ENCODE results near the gene TIMM17B. TPM values are rescaled to one million over a fixed set of nuclear protein-coding genes. Genes with fewer than 3 reads are reported as not detected.

TIMM17B gene
- total RNA-seq, 1 donor from 2014 or later = 48.7 TPM

DNA sequence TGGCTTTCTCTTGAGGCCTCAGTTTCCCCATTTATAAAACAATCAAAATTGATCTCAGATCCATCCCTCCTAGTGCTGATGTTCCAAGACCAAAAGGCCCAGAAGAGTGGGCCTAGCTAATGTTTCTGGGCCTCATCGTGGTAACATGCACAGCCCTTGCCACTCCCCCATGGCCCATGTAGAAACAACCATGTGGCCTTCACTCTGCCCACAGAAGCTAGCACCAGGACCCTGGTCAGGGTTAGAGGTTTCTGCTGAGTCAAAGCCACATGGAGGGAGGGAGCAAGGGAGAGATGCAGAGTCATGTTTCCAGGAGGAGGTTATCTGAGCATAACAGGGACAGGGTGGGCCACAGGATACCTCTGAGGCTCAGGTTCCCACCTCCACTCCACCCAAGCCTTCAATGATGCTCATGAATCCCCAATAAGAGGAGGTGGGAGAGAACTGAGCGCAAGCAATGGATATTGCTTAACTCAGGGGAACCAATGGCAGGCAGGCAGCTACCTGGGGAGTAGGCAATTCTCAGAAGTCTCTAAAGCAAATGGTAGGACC, 42.9 kb upstream of the TIMM17B start:
- H3K36me3 Mint-ChIP-seq = peaks cover 2% of the 10 kb centered on the region
- peaks cover 8% of the 10 kb centered on the region for H3K9me3 Mint-ChIP-seq
- Histone ChIP-seq H4K20me1 (ENCODE audit: low read depth) (peaks cover 22% of the 10 kb centered on the region), H3K9ac (no peak overlapping the region), H3K79me2 (ENCODE audit: low read depth) (peaks cover 85% of the 10 kb centered on the region), H3F3A (ENCODE audit: low read depth) (peaks cover 3% of the 10 kb centered on the region), H3K27me3 (no peaks in the 10 kb centered on the region), H3K36me3 (no peaks in the 10 kb centered on the region), H3K27ac (no peak overlapping the region), H3K9me3 (ENCODE audit: low read depth) (no peaks in the 10 kb centered on the region), H2AFZ (replicated peaks) (no peak overlapping the region), H3K4me2 (no peak overlapping the region), H3K4me1 (no peaks in the 10 kb centered on the region), H3K4me3 (no peak overlapping the region)
- no peak overlapping the region for H3K27ac Mint-ChIP-seq
- no peaks in the 10 kb centered on the region for H3K4me1 Mint-ChIP-seq
- no peak overlapping the region for H3K4me3 Mint-ChIP-seq
- TF ChIP-seq, protein P1, sequence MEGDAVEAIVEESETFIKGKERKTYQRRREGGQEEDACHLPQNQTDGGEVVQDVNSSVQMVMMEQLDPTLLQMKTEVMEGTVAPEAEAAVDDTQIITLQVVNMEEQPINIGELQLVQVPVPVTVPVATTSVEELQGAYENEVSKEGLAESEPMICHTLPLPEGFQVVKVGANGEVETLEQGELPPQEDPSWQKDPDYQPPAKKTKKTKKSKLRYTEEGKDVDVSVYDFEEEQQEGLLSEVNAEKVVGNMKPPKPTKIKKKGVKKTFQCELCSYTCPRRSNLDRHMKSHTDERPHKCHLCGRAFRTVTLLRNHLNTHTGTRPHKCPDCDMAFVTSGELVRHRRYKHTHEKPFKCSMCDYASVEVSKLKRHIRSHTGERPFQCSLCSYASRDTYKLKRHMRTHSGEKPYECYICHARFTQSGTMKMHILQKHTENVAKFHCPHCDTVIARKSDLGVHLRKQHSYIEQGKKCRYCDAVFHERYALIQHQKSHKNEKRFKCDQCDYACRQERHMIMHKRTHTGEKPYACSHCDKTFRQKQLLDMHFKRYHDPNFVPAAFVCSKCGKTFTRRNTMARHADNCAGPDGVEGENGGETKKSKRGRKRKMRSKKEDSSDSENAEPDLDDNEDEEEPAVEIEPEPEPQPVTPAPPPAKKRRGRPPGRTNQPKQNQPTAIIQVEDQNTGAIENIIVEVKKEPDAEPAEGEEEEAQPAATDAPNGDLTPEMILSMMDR (IDR thresholded peaks at IDR 0.05) = no peak
- TF ChIP-seq EZH2phosphoT487 (IDR thresholded peaks at IDR 0.05) (no peak), EZH2 (IDR thresholded peaks at IDR 0.05) (no peak)
- DNase-seq (ENCODE audit: low spot score) = no peak
- peaks cover 6% of the 10 kb centered on the region for H3K27me3 Mint-ChIP-seq (ENCODE audit: insufficient read depth, low read depth)

DNA sequence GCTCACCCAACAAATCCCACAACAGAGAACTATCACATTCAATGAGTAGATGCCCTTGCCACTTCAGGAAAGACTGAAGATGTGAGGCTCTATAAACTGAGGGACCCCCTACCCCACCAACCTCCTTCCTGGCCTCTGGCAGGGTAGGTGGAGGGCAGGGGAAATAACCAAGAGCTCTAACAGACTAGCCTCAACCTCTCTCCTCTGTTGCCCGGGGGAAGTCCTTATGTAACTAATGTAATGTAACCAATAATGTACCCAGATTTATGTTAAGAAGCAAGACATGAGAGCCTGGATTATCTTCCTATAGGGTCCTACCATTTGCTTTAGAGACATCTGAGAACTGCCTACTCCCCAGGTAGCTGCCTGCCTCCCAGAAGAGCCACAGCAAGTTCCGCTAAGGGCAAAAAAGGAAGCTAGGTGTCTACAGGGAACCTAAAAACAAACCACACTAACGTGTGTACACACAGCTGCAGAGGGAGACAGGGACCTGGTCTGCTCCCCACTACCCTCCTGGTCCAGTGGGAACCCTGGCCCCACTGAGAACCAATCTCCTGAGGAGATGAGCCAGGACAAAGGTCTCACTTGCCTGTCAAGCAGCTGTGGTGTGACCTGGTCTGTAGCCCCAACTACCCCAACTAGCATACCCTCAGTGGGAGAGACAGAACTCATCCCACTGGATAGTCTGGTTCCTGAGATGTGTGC, 42.1 kb upstream of the TIMM17B start:
- Mint-ChIP-seq H3K27me3 (ENCODE audit: insufficient read depth, low read depth) (peaks cover 6% of the 10 kb centered on the region), H3K27ac (no peak overlapping the region), H3K9me3 (peaks cover 8% of the 10 kb centered on the region), H3K4me1 (no peaks in the 10 kb centered on the region), H3K4me3 (no peak overlapping the region), H3K36me3 (peaks cover 4% of the 10 kb centered on the region)
- Histone ChIP-seq H3F3A (ENCODE audit: low read depth) (peaks cover 3% of the 10 kb centered on the region), H3K4me2 (no peak overlapping the region), H4K20me1 (ENCODE audit: low read depth) (peaks cover 20% of the 10 kb centered on the region), H3K9ac (no peak overlapping the region), H2AFZ (replicated peaks) (no peak overlapping the region), H3K4me3 (no peak overlapping the region), H3K27ac (no peak overlapping the region), H3K27me3 (no peaks in the 10 kb centered on the region), H3K4me1 (no peaks in the 10 kb centered on the region), H3K36me3 (no peaks in the 10 kb centered on the region), H3K79me2 (ENCODE audit: low read depth) (peaks cover 77% of the 10 kb centered on the region), H3K9me3 (ENCODE audit: low read depth) (no peaks in the 10 kb centered on the region)
- TF ChIP-seq EZH2phosphoT487 (IDR thresholded peaks at IDR 0.05) (no peak), EZH2 (IDR thresholded peaks at IDR 0.05) (no peak)
- TF ChIP-seq, protein P1 (IDR thresholded peaks at IDR 0.05) = no peak
- DNase-seq (ENCODE audit: low spot score) = no peak

DNA sequence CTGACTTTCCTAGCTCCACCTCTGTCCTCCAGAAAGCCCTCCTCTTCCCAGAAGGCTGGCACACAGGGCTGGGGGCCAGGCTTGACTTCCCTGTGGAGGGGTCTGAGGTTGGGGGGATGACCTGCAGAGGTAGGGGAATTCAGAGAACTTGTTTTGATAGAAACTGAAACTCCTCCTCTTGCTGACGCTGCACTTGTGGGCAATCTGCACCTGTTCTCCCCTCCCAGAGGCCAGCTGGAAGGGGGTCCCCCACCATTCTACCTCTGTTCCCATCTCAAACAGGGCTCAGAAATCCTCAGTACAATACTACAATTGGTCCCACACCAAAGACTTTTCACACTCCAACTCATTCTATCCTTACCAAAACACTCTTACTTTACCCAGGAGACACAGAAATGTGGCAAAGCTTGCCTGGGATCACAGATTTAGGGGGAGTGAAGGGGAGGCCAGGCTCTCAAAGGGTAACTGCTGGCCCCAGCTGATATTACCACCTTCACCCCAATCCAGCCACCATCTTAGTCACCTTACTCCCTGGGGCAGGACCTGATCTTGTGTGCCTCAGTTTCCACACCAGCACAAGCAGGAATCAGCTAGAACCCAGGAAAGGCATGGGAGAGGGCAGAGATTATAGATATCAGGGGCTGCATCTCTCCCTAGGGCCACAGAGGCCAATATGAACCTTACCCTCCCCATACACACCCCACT, 41.3 kb upstream of the TIMM17B start:
- Histone ChIP-seq H3K27me3 (no peaks in the 10 kb centered on the region), H4K20me1 (ENCODE audit: low read depth) (peaks cover 15% of the 10 kb centered on the region), H3K9ac (no peak overlapping the region), H2AFZ (replicated peaks) (no peak overlapping the region), H3K9me3 (ENCODE audit: low read depth) (no peaks in the 10 kb centered on the region), H3K36me3 (no peaks in the 10 kb centered on the region), H3K4me1 (no peaks in the 10 kb centered on the region), H3K4me2 (no peak overlapping the region), H3F3A (ENCODE audit: low read depth) (peaks cover 3% of the 10 kb centered on the region), H3K4me3 (no peak overlapping the region), H3K79me2 (ENCODE audit: low read depth) (peaks cover 69% of the 10 kb centered on the region), H3K27ac (no peak overlapping the region)
- Mint-ChIP-seq H3K27ac (no peak overlapping the region), H3K4me1 (no peaks in the 10 kb centered on the region), H3K9me3 (peaks cover 8% of the 10 kb centered on the region), H3K27me3 (ENCODE audit: insufficient read depth, low read depth) (peaks cover 6% of the 10 kb centered on the region), H3K4me3 (no peak overlapping the region), H3K36me3 (peaks cover 5% of the 10 kb centered on the region)
- no peak for TF ChIP-seq EZH2phosphoT487 (IDR thresholded peaks at IDR 0.05)
- no peak for TF ChIP-seq EZH2 (IDR thresholded peaks at IDR 0.05)
- TF ChIP-seq, protein P1 (IDR thresholded peaks at IDR 0.05) = no peak
- no peak for DNase-seq (ENCODE audit: low spot score)
